Measurements from ENCODE around the gene TNS2. TPM values are rescaled to one million over a fixed set of nuclear protein-coding genes. Genes with fewer than 3 reads are reported as not detected.

The TNS2 gene
- total and polyA plus RNA-seq, 2 of the 13 experiments (the other 11 are each of a cell fraction or from before 2014, with no cell fraction given), result 8.9 to 20.4 TPM

DNA sequence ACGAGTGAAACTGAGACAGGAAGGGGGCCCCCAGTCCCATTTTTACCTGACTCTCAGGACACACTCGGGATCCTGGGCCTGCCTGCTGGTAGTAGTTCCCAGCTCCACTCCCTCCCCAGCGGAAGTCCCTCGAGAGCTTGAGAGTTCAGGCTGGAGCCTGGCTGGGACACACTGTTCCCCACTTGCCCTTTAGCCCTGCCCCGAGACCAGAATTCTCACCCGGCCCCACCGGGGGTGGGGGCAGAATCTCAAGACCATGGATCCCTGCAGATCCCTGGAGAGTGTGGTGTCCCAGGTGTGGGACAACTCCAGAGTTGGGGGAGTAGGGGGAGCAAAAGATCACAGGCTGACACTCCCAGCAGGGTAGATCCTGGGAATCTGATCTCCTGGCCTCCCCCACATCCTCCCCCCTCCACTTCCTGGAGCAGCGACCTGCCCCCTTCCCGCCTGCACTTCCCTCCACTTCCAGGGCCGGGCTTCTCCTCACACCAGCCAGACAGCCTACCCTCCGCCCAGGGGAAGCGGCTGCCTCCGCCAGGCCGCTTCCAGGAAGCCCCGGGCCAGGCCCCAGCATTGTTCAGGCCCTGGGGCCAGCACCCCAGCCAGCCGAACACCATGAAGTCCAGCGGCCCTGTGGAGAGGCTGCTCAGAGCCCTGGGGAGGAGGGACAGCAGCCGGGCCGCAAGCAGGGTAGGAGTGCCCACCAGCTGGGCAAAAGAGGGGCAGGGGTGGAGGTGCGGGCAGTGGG lies at the start of gene TNS2 (continued):
- TF ChIP-seq POLR2G (IDR thresholded peaks at IDR 0.05; ENCODE audit: low read depth, low read length), result peak; percentile 77; the same call in 1 of the 2 replicates
- TF ChIP-seq, protein P1, sequence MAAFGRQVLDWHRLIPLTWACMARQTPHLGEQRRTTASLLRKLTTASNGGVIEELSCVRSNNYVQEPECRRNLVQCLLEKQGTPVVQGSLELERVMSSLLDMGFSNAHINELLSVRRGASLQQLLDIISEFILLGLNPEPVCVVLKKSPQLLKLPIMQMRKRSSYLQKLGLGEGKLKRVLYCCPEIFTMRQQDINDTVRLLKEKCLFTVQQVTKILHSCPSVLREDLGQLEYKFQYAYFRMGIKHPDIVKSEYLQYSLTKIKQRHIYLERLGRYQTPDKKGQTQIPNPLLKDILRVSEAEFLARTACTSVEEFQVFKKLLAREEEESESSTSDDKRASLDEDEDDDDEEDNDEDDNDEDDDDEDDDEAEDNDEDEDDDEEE (CRISPR knock-in tag; IDR thresholded peaks at IDR 0.05), result no peak
- TF ChIP-seq, protein P2, sequence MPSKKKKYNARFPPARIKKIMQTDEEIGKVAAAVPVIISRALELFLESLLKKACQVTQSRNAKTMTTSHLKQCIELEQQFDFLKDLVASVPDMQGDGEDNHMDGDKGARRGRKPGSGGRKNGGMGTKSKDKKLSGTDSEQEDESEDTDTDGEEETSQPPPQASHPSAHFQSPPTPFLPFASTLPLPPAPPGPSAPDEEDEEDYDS (CRISPR knock-in tag; IDR thresholded peaks at IDR 0.05), result peak; percentile 47; the same call in 1 of the 2 replicates
- TF ChIP-seq YEATS2 (CRISPR knock-in tag; IDR thresholded peaks at IDR 0.05; ENCODE audit: borderline replicate concordance), result peak; percentile 37; the same call in 1 of the 2 replicates
- no peak for TF ChIP-seq ZNF207 (IDR thresholded peaks at IDR 0.05; ENCODE audit: borderline replicate concordance)
- peak; percentile 32; the same call in 1 of the 2 replicates for TF ChIP-seq ZNF790 (CRISPR knock-in tag; IDR thresholded peaks at IDR 0.05; ENCODE audit: borderline replicate concordance)
- TF ChIP-seq, protein P3, sequence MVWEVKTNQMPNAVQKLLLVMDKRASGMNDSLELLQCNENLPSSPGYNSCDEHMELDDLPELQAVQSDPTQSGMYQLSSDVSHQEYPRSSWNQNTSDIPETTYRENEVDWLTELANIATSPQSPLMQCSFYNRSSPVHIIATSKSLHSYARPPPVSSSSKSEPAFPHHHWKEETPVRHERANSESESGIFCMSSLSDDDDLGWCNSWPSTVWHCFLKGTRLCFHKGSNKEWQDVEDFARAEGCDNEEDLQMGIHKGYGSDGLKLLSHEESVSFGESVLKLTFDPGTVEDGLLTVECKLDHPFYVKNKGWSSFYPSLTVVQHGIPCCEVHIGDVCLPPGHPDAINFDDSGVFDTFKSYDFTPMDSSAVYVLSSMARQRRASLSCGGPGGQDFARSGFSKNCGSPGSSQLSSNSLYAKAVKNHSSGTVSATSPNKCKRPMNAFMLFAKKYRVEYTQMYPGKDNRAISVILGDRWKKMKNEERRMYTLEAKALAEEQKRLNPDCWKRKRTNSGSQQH (CRISPR knock-in tag; IDR thresholded peaks at IDR 0.05; ENCODE audit: low read depth), result no peak
- no peak for TF ChIP-seq HMG20A (CRISPR knock-in tag; IDR thresholded peaks at IDR 0.05; ENCODE audit: borderline replicate concordance)
- TF ChIP-seq, protein P4, sequence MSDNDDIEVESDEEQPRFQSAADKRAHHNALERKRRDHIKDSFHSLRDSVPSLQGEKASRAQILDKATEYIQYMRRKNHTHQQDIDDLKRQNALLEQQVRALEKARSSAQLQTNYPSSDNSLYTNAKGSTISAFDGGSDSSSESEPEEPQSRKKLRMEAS (IDR thresholded peaks at IDR 0.05), result no peak
- no peak for TF ChIP-seq RFX1 (IDR thresholded peaks at IDR 0.05)
- no peak for TF ChIP-seq MEIS1 (CRISPR knock-in tag; IDR thresholded peaks at IDR 0.05; ENCODE audit: borderline replicate concordance)
- TF ChIP-seq KMT2A (CRISPR knock-in tag; IDR thresholded peaks at IDR 0.05), result no peak; the same call in 1 of the 2 replicates
- TF ChIP-seq SP1 (IDR thresholded peaks at IDR 0.05), result no peak
- TF ChIP-seq SP1 (CRISPR knock-in tag; IDR thresholded peaks at IDR 0.05), result no peak; the same call in 1 of the 2 replicates
- TF ChIP-seq HMGA1 (CRISPR knock-in tag; conservative IDR thresholded peaks at IDR 0.05), result no peak
- TF ChIP-seq, protein P5, sequence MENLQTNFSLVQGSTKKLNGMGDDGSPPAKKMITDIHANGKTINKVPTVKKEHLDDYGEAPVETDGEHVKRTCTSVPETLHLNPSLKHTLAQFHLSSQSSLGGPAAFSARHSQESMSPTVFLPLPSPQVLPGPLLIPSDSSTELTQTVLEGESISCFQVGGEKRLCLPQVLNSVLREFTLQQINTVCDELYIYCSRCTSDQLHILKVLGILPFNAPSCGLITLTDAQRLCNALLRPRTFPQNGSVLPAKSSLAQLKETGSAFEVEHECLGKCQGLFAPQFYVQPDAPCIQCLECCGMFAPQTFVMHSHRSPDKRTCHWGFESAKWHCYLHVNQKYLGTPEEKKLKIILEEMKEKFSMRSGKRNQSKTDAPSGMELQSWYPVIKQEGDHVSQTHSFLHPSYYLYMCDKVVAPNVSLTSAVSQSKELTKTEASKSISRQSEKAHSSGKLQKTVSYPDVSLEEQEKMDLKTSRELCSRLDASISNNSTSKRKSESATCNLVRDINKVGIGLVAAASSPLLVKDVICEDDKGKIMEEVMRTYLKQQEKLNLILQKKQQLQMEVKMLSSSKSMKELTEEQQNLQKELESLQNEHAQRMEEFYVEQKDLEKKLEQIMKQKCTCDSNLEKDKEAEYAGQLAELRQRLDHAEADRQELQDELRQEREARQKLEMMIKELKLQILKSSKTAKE (CRISPR knock-in tag; IDR thresholded peaks at IDR 0.05; ENCODE audit: borderline replicate concordance), result 0 out of 2 replicates have a peak, but pooled peaks have one; percentile 51
- TF ChIP-seq ZNF30 (CRISPR knock-in tag; IDR thresholded peaks at IDR 0.05), result no peak
- no peak for TF ChIP-seq ZNF121 (CRISPR knock-in tag; IDR thresholded peaks at IDR 0.05)
- TF ChIP-seq, protein P6, sequence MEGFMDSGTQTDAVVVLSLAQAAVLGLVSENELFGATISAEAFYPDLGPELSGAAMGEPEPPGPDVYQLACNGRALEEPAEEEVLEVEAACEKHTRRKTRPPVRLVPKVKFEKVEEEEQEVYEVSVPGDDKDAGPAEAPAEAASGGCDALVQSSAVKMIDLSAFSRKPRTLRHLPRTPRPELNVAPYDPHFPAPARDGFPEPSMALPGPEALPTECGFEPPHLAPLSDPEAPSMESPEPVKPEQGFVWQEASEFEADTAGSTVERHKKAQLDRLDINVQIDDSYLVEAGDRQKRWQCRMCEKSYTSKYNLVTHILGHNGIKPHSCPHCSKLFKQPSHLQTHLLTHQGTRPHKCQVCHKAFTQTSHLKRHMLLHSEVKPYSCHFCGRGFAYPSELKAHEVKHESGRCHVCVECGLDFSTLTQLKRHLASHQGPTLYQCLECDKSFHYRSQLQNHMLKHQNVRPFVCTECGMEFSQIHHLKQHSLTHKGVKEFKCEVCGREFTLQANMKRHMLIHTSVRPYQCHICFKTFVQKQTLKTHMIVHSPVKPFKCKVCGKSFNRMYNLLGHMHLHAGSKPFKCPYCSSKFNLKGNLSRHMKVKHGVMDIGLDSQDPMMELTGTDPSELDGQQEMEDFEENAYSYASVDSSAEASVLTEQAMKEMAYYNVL (CRISPR knock-in tag; IDR thresholded peaks at IDR 0.05; ENCODE audit: borderline replicate concordance), result peak; percentile 59; the same call in 1 of the 2 replicates
- no peak for TF ChIP-seq NFKBIZ (CRISPR knock-in tag; IDR thresholded peaks at IDR 0.05)
- no peak for TF ChIP-seq LCORL (IDR thresholded peaks at IDR 0.05)
- 0 out of 2 replicates have a peak, but pooled peaks have one; percentile 16 for TF ChIP-seq LCORL (CRISPR knock-in tag; IDR thresholded peaks at IDR 0.05)
- TF ChIP-seq JDP2 (CRISPR knock-in tag; IDR thresholded peaks at IDR 0.05; ENCODE audit: borderline replicate concordance), result no peak
- TF ChIP-seq GATAD2A (CRISPR knock-in tag; IDR thresholded peaks at IDR 0.05), result no peak; the same call in 1 of the 2 replicates
- no peak for TF ChIP-seq ZNF747 (CRISPR knock-in tag; IDR thresholded peaks at IDR 0.05; ENCODE audit: borderline replicate concordance)

Measured in HepG2 (cell line).